NCI-H187 treated with DMSO at 0.1 percent for 48 hours (cell line): ENCODE data around the gene CEP112.

Experiments
- DNase-seq: peaks from one replicate; lab custom pipeline; 2025; lab: John Stamatoyannopoulos, UW

CEP112 gene

GRCh38 chr17:65930140-65930730, 261.7 kb downstream of the CEP112 start:
- no peak for DNase-seq

- no peak for DNase-seq
These were observed 265.3 kb downstream of the CEP112 start for GRCh38 chr17:65926599-65926998.

GRCh38 chr17:65925606-65926307, 266.2 kb downstream of the CEP112 start:
- no peak for DNase-seq

GRCh38 chr17:65920996-65921395, 270.9 kb downstream of the CEP112 start:
- DNase-seq: no peak

- DNase-seq: no peak
These were observed 273.0 kb downstream of the CEP112 start for GRCh38 chr17:65918916-65919315.

GRCh38 chr17:65918500-65918899, 273.4 kb downstream of the CEP112 start:
- no peak for DNase-seq

GRCh38 chr17:65917560-65917959, 274.4 kb downstream of the CEP112 start:
- DNase-seq: no peak

GRCh38 chr17:65916425-65916824, 275.5 kb downstream of the CEP112 start:
- no peak for DNase-seq

- no peak for DNase-seq
These were observed 277.1 kb downstream of the CEP112 start for GRCh38 chr17:65914784-65915342.

- DNase-seq: no peak
These were observed 278.5 kb downstream of the CEP112 start for GRCh38 chr17:65913326-65913850.

- DNase-seq: no peak
These were observed 281.1 kb downstream of the CEP112 start for GRCh38 chr17:65910836-65911235.

- DNase-seq: no peak
These were observed 289.0 kb downstream of the CEP112 start for GRCh38 chr17:65902831-65903522.

GRCh38 chr17:65902155-65902554, 289.8 kb downstream of the CEP112 start:
- DNase-seq: no peak

- no peak for DNase-seq
These were observed 290.5 kb downstream of the CEP112 start for GRCh38 chr17:65901394-65901793.

- no peak for DNase-seq
These were observed 291.7 kb downstream of the CEP112 start for GRCh38 chr17:65900216-65900615.

GRCh38 chr17:65898651-65899050, 293.3 kb downstream of the CEP112 start:
- no peak for DNase-seq

- no peak for DNase-seq
These were observed 295.0 kb downstream of the CEP112 start for GRCh38 chr17:65896889-65897288.

GRCh38 chr17:65895969-65896368, 296.0 kb downstream of the CEP112 start:
- DNase-seq: no peak

GRCh38 chr17:65893692-65894279, 298.1 kb downstream of the CEP112 start:
- no peak for DNase-seq

- no peak for DNase-seq
These were observed 299.0 kb downstream of the CEP112 start for GRCh38 chr17:65892912-65893377.

GRCh38 chr17:65891231-65891735, 300.6 kb downstream of the CEP112 start:
- DNase-seq: no peak

GRCh38 chr17:65888649-65889048, 303.3 kb downstream of the CEP112 start:
- DNase-seq: no peak
